ENCODE results near the gene DNAJC22. TPM values are rescaled to one million over a fixed set of nuclear protein-coding genes. Genes with fewer than 3 reads are reported as not detected.

DNAJC22 gene
- total and polyA plus RNA-seq, 2 donors (not counting 1 experiment from before 2014, with no cell fraction given) = not detected

DNA sequence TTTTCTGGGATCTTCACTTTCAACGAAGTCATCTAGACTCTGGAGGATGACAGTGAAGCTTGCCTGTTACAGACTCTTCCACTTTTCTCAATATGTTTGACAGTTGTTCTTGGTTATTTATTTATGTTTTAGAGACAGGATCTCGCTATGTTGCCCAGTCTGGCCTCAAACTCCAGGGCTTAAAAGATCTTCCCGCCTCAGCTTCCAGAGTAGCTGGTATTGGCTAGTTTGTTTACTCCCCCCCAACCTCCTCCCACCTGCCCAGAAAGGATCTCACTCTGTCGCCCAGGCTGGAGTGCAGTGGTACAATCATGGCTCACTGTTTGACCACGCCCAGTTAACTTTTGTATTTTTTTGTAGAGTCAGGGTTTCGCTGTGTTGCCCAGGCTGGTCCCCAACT lies 23.9 kb downstream of the DNAJC22 start:
- H3K4me2 ChIP-seq (replicated peaks; ENCODE audit: low read depth, low read length, poor library complexity, severe bottlenecking) = peak overlapping the region; percentile 36
- intact Hi-C loops (cut with micrococcal nuclease) = no loop called here
- TF ChIP-seq, protein P1, sequence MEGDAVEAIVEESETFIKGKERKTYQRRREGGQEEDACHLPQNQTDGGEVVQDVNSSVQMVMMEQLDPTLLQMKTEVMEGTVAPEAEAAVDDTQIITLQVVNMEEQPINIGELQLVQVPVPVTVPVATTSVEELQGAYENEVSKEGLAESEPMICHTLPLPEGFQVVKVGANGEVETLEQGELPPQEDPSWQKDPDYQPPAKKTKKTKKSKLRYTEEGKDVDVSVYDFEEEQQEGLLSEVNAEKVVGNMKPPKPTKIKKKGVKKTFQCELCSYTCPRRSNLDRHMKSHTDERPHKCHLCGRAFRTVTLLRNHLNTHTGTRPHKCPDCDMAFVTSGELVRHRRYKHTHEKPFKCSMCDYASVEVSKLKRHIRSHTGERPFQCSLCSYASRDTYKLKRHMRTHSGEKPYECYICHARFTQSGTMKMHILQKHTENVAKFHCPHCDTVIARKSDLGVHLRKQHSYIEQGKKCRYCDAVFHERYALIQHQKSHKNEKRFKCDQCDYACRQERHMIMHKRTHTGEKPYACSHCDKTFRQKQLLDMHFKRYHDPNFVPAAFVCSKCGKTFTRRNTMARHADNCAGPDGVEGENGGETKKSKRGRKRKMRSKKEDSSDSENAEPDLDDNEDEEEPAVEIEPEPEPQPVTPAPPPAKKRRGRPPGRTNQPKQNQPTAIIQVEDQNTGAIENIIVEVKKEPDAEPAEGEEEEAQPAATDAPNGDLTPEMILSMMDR (IDR thresholded peaks at IDR 0.05) = no peak
- TF ChIP-seq EZH2 (IDR thresholded peaks at IDR 0.05; ENCODE audit: borderline replicate concordance, insufficient read depth, low read depth, low read length, poor library complexity, severe bottlenecking) = no peak
- H3K79me2 ChIP-seq (ENCODE audit: control insufficient read depth, insufficient read depth, low read length) = peaks cover 5% of the 10 kb centered on the region
- no peaks in the 10 kb centered on the region for H3K27me3 ChIP-seq (replicated peaks in 1 of 4; ENCODE audit: control extremely low read depth in 1 of 4, control insufficient read depth in 3 of 4, insufficient read depth in 4 of 4, low read length in 3 of 4)
- H2AFZ ChIP-seq (ENCODE audit: insufficient read depth, low read depth, low read length, poor library complexity, severe bottlenecking) = no peak overlapping the region
- 96% methylated on average over 4 of the region's 6 CpGs for WGBS (ENCODE audit: insufficient coverage)
- POLR2A ChIA-PET = interaction anchor here (1.1 kb wide), 1 partner anchor 183 kb away, joined by 3 read pairs; no protein-coding TSS in a partner anchor
- Mint-ChIP-seq H3K4me3 (no peak overlapping the region), H3K4me1 (peaks cover 46% of the 10 kb centered on the region), H3K27me3 (no peaks in the 10 kb centered on the region), H3K27ac (peak overlapping the region; percentile 33), H3K9me3 (ENCODE audit: insufficient read depth) (no peaks in the 10 kb centered on the region)
- peak overlapping the region in 1 of 2 donors; percentile 17 for H3K27ac ChIP-seq (ENCODE audit: low read length in 2 of 2)
- H3K36me3 ChIP-seq (replicated peaks in 1 of 2; ENCODE audit: control extremely low read depth in 1 of 2, control insufficient read depth in 1 of 2, extremely low read depth in 1 of 2, insufficient read depth in 2 of 2, low read length in 1 of 2) = no peaks in the 10 kb centered on the region
- peaks cover 33 to 37% of the 10 kb centered on the region in 2 donors for H3K4me1 ChIP-seq (ENCODE audit: control insufficient read depth in 2 of 2, insufficient read depth in 2 of 2, low read length in 2 of 2)
- no peaks in the 10 kb centered on the region for H3K9me3 ChIP-seq (ENCODE audit: control extremely low read depth in 1 of 3, control insufficient read depth in 2 of 3, insufficient read depth in 1 of 3, low read length in 2 of 3)
- CTCF ChIA-PET = interaction anchor here (1.1 to 5.9 kb wide), 6 partner anchors 14 to 140 kb away, joined by 3 to 67 read pairs (median 6); no protein-coding TSS in a partner anchor
- no peak overlapping the region for H3K9ac ChIP-seq (ENCODE audit: low read length)
- H4K20me1 ChIP-seq (ENCODE audit: control insufficient read depth, insufficient read depth, low read length, poor library complexity, severe bottlenecking) = no peaks in the 10 kb centered on the region
- H3K4me3 ChIP-seq (ENCODE audit: control extremely low read depth in 1 of 5, extremely low read depth in 1 of 5, insufficient read depth in 1 of 5, low read depth in 2 of 5, low read length in 4 of 5) = no peak overlapping the region
- DNase-seq = no peak
- ATAC-seq (ENCODE audit: low read depth) = no peak

DNA sequence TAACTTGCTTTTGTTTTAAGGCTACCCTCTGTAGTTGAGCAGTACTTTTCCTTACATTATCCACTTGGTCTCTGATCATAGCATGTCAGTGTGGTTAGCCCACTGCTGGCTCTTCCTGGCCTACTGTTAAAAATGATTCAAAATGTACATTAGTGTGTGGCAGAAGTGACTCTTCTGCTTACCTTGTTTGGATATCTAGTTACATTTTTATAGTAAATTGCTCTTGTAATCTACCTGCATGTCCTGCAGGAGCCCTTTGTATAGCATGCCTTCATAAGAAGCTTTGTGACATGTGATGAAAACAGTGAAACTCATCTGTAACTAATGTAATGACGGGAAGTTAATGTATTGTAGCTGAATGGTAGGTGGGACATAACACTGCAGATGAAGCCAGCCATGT lies 28.7 kb downstream of the DNAJC22 start:
- no peak overlapping the region for H3K27ac Mint-ChIP-seq
- no peaks in the 10 kb centered on the region for H3K27me3 Mint-ChIP-seq
- H3K27ac ChIP-seq (ENCODE audit: low read length in 2 of 2) = no peak overlapping the region
- no peaks in the 10 kb centered on the region for H3K36me3 ChIP-seq (replicated peaks in 1 of 2; ENCODE audit: control extremely low read depth in 1 of 2, control insufficient read depth in 1 of 2, extremely low read depth in 1 of 2, insufficient read depth in 2 of 2, low read length in 1 of 2)
- H3K9me3 ChIP-seq (ENCODE audit: control extremely low read depth in 1 of 3, control insufficient read depth in 2 of 3, insufficient read depth in 1 of 3, low read length in 2 of 3) = no peaks in the 10 kb centered on the region
- ATAC-seq (ENCODE audit: low read depth) = no peak
- peaks cover 10% of the 10 kb centered on the region for H3K4me1 Mint-ChIP-seq
- H4K20me1 ChIP-seq (ENCODE audit: control insufficient read depth, insufficient read depth, low read length, poor library complexity, severe bottlenecking) = no peaks in the 10 kb centered on the region
- TF ChIP-seq, protein P1 (IDR thresholded peaks at IDR 0.05) = no peak
- no peak for TF ChIP-seq EZH2 (IDR thresholded peaks at IDR 0.05; ENCODE audit: borderline replicate concordance, insufficient read depth, low read depth, low read length, poor library complexity, severe bottlenecking)
- intact Hi-C loops (cut with micrococcal nuclease) = no loop called here
- H3K4me3 ChIP-seq (ENCODE audit: control extremely low read depth in 1 of 5, extremely low read depth in 1 of 5, insufficient read depth in 1 of 5, low read depth in 2 of 5, low read length in 4 of 5) = no peak overlapping the region
- ChIA-PET CTCF (interaction anchor here (0.6 to 1.0 kb wide), 3 partner anchors 9 to 138 kb away, joined by 3 to 4 read pairs (median 3); partner anchors contain the start of gene SPATS2), POLR2A (interaction anchor here (0.7 kb wide), 1 partner anchor 30 kb away, joined by 3 read pairs; no protein-coding TSS in a partner anchor)
- H3K4me1 ChIP-seq (ENCODE audit: control insufficient read depth in 2 of 2, insufficient read depth in 2 of 2, low read length in 2 of 2) = peaks cover 6 to 7% of the 10 kb centered on the region in 2 donors
- no peak overlapping the region for H3K4me2 ChIP-seq (replicated peaks; ENCODE audit: low read depth, low read length, poor library complexity, severe bottlenecking)
- no peak overlapping the region for H2AFZ ChIP-seq (ENCODE audit: insufficient read depth, low read depth, low read length, poor library complexity, severe bottlenecking)
- DNase-seq = no peak
- WGBS (ENCODE audit: insufficient coverage) = 100% methylated on average over 1 of the region's 1 CpG
- H3K4me3 Mint-ChIP-seq = no peak overlapping the region
- H3K9ac ChIP-seq (ENCODE audit: low read length) = no peak overlapping the region
- H3K27me3 ChIP-seq (replicated peaks in 1 of 4; ENCODE audit: control extremely low read depth in 1 of 4, control insufficient read depth in 3 of 4, insufficient read depth in 4 of 4, low read length in 3 of 4) = no peaks in the 10 kb centered on the region
- H3K79me2 ChIP-seq (ENCODE audit: control insufficient read depth, insufficient read depth, low read length) = peaks cover 16% of the 10 kb centered on the region
- no peaks in the 10 kb centered on the region for H3K9me3 Mint-ChIP-seq (ENCODE audit: insufficient read depth)

All from B cell (primary cell).